Tibial artery (tissue), 4 donors: ENCODE measurements around the gene BUD23.
A peak's percentile ranks its signal among the peaks of the same experiment; 100 is the strongest.

Source experiments
- DNase-seq, 2 donors: peaks; one replicate each; pipeline ENCODE4 v3.0.0-alpha.2; 2019
- H3K27ac ChIP-seq, 2 donors: fragments of 200-600 bp; sonication (generic) in 1 of 2; 1 replicate in 1 of 2; 2 replicates in 1 of 2; pipeline ENCODE4 v1.5.1; 2018 to 2019; ENCODE audit warnings: mild to moderate bottlenecking in 1 of 2
- H3K27me3 ChIP-seq, 2 donors: fragments of 200-600 bp; sonication (generic) in 1 of 2; one replicate each; pipeline versions ENCODE4 v1.5.1 to v1.6.0; 2016 to 2019
- H3K36me3 ChIP-seq, 3 donors: fragments of 200-600 bp; sonication (generic) in 2 of 3; one replicate each; pipeline ENCODE4 v1.5.1; 2016 to 2019; ENCODE audit warnings: mild to moderate bottlenecking in 2 of 3
- H3K4me1 ChIP-seq, 4 donors: fragments of 200-600 bp; sonication (generic) in 2 of 4; 1 replicate in 3 of 4; 2 replicates in 1 of 4; pipeline ENCODE4 v1.5.1; 2016 to 2019
- H3K4me3 ChIP-seq, 2 donors: fragments of 200-600 bp; sonication (generic) in 1 of 2; 1 replicate in 1 of 2; 2 replicates in 1 of 2; pipeline ENCODE4 v1.5.1; 2018 to 2019; ENCODE audit warnings: mild to moderate bottlenecking in 2 of 2
- H3K9me3 ChIP-seq, 3 donors: fragments of 200-600 bp; sonication (generic) in 1 of 3; one replicate each; pipeline ENCODE4 v1.5.1; 2016 to 2019
- intact Hi-C: fragments of 100-400 bp; cut with DNase I; formaldehyde crosslinking; loops from one replicate; pipeline ENCODE4 v1.15.0; 2023; ENCODE audit warnings: low total_unique reads
- TF ChIP-seq, protein P1 (sequence below), 2 experiments: fragments of 200-600 bp in 1 of 2; fragments of 450-650 bp in 1 of 2; IDR thresholded peaks; one replicate each; pipeline ENCODE4 v1.5.1; 2017 to 2019; ENCODE audit warnings: antibody characterized with exemption in 2 of 2, mild to moderate bottlenecking in 1 of 2, moderate library complexity in 1 of 2

Gene BUD23

DNA sequence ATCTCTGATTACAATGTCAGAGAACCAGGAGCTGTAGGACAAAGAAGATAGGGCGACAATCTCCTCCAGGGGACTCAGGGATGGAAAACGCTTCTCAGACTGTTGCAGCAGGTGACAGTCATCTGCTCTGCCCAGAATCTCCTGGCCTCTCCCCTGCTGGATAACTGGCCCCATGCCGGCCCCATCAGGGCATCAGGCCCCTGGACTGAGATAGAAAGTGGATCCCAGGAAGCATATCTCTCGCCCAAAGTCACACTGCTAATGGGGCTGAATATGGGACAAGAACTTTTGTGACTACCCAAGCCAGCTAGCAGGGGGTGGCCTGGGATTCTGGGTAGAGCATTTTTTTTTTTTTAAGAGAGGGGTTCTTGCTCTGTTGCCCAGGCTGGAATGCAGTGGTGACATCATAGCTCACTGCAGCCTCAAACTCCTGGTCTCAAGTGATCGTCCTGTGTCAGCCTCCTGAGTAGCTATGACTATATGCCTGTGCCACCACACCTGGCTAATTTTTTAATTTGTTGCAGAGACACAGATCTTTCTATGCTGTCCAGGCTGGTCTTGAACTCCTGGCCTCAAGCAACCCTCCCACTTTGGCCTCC is 38.6 kb upstream of the BUD23 start:
- H3K4me1 ChIP-seq: peaks cover 0 to 11% (median 7%) of the 10 kb centered on the region in 4 donors
- peaks cover 0 to 13% (median 0%) of the 10 kb centered on the region in 3 donors for H3K9me3 ChIP-seq
- no peak overlapping the region for H3K27ac ChIP-seq
- H3K27me3 ChIP-seq: peaks cover 0 to 65% of the 10 kb centered on the region in 2 donors
- DNase-seq: no peak
- intact Hi-C loops: no loop called here
- TF ChIP-seq, protein P1, sequence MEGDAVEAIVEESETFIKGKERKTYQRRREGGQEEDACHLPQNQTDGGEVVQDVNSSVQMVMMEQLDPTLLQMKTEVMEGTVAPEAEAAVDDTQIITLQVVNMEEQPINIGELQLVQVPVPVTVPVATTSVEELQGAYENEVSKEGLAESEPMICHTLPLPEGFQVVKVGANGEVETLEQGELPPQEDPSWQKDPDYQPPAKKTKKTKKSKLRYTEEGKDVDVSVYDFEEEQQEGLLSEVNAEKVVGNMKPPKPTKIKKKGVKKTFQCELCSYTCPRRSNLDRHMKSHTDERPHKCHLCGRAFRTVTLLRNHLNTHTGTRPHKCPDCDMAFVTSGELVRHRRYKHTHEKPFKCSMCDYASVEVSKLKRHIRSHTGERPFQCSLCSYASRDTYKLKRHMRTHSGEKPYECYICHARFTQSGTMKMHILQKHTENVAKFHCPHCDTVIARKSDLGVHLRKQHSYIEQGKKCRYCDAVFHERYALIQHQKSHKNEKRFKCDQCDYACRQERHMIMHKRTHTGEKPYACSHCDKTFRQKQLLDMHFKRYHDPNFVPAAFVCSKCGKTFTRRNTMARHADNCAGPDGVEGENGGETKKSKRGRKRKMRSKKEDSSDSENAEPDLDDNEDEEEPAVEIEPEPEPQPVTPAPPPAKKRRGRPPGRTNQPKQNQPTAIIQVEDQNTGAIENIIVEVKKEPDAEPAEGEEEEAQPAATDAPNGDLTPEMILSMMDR (IDR thresholded peaks at IDR 0.05): no peak
- no peaks in the 10 kb centered on the region for H3K36me3 ChIP-seq
- no peak overlapping the region for H3K4me3 ChIP-seq

DNA sequence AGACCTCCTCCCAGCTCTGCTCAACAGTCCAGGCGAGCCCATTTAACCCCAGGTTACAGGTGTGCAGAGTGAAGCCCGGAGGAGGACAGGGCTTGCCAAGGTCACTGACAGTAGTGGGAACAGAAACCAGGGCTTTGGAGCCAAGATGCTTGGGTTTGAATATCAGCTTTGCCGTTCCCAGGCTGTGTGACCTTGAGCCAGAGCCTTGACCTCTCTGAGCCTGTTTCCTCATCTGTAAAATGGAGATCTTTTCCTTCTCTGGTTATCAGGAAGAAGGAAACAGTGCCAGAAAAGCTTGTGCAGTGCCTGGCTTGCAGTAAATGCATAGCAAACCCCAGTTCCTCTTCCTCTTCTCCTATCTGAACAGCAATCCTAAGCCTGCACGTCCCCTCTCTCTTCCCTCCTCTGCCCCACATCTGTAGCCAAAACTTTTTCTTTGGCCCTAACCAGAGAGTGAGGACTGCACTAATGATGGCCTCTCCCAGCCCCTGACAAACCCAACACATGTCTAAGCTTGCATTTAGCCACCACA is 37.7 kb upstream of the BUD23 start:
- Histone ChIP-seq H3K4me3 (no peak overlapping the region), H3K27me3 (peaks cover 0 to 72% of the 10 kb centered on the region in 2 donors), H3K4me1 (peaks cover 0 to 11% (median 7%) of the 10 kb centered on the region in 4 donors), H3K27ac (no peak overlapping the region), H3K9me3 (peaks cover 0 to 13% (median 0%) of the 10 kb centered on the region in 3 donors), H3K36me3 (no peaks in the 10 kb centered on the region)
- DNase-seq: no peak
- intact Hi-C loops: no loop called here
- TF ChIP-seq, protein P1 (IDR thresholded peaks at IDR 0.05): no peak

DNA sequence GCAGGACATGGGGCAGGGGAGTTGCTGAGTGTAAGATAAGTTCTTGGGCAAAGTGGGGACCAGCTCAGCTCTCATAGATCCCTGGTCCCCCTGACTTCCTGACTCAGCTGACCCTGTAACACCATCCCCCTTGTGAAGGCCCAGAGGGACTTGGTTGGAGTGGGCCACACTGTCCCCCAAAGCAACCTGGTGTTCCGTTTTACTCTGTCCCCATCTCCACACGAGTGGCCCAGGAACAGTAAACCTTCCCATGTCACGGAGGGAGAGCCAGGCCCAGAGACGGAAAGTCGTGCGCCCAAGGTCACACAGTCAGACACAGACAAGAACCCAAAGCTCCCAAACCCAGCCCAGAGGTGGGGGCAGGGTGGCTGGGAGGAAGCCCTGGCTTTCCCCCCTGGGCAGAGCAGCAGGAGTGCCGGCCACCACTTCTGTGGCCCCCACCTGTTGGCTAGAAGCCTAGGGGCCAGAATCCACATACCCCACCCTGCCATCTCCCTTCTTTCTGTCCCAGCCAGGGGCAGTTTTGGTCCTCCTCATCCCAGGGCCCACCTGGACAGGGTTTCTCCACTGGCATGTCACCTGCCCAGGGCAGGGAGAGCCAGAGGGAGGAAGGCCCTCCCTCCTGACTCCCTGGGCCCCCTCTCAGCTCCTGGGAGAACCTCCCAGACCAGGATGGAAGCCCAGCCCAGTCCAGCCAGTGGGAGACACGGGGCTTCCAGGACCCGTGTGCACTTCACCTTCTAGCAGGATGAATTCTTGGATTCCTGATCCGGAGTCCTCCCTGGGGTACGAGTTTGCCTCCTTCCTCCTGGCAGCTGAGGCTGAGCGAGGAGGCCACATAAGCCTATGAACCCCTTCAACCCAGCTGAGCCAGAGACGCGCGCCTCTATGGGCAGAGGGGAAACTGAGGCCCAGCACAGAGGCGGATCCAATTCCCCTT is 36.3 kb upstream of the BUD23 start:
- Histone ChIP-seq H3K27me3 (peaks cover 0 to 74% of the 10 kb centered on the region in 2 donors), H3K36me3 (no peaks in the 10 kb centered on the region), H3K27ac (no peak overlapping the region), H3K4me3 (peak overlapping the region in 1 of 2 donors; percentile 51), H3K4me1 (peaks cover 0 to 11% (median 7%) of the 10 kb centered on the region in 4 donors), H3K9me3 (peaks cover 0 to under 1% (median 0%) of the 10 kb centered on the region in 3 donors)
- intact Hi-C loops: no loop called here
- DNase-seq: no peak
- TF ChIP-seq, protein P1 (IDR thresholded peaks at IDR 0.05): no peak

DNA sequence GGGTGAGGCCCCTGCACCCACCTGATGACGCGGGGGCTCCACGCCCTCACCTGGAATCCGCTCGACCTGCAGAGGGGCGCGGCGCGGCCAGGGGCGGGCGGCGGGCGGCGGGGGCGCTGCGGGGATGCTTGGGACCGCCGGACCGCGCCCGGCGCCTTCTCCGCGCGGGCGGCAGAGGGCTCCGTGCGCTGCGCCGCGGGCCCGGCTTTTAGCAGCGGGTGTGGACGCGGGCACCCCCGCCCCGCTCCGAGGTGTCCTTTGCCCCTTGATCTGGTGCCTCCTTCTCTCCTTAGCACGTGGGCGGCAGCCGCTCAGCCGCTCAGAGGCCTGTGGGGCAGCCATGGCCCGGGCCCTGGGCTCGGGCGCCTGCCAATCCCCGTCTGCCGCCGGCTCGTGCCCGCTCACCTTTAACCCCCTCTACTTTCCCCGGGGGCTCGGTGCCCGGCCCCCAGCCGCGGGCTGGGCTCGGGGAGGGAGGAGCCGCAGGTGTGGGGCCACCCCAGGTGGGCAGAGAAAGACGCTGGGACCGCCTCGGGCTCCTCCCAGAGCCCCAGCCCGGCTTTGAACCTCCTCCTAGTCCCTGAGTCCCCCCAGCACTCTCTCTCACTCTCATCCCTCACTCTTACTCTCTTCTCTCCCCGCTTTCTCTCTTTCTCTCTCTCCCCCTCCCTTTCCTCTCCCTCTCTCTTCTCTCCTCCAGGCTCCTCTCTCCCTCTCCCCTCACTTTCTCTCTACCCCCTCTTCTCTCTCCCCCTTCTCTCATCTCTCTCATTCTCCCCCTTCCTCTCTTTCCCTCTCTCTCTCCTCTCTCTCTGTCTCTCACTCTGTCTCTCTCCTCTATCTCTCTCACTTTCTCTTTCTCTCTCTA is 35.4 kb upstream of the BUD23 start:
- no peaks in the 10 kb centered on the region for H3K36me3 ChIP-seq
- H3K9me3 ChIP-seq: no peaks in the 10 kb centered on the region
- no peak overlapping the region for H3K27ac ChIP-seq
- H3K27me3 ChIP-seq: peaks cover 0 to 77% of the 10 kb centered on the region in 2 donors
- DNase-seq: no peak
- intact Hi-C loops: no loop called here
- H3K4me3 ChIP-seq: peak overlapping the region; percentile 17 to 51
- H3K4me1 ChIP-seq: peaks cover 0 to 11% (median 7%) of the 10 kb centered on the region in 4 donors
- TF ChIP-seq, protein P1 (IDR thresholded peaks at IDR 0.05): no peak
